Liver (tissue), 9 donors: ENCODE data around the gene ARHGAP35. TPM values are rescaled to one million over a fixed set of nuclear protein-coding genes. Genes with fewer than 3 reads are reported as not detected.

Experiments
- DNase-seq: peaks from one replicate; pipeline ENCODE4 v3.0.0-alpha.2; 2017; ENCODE audit warnings: low spot score
- H3K27ac ChIP-seq, 2 donors: one replicate each; pipeline ENCODE4 v1.7.0; 2013; ENCODE audit warnings: inconsistent platforms in 2 of 2, low read length in 2 of 2, control low read depth in 1 of 2, low read depth in 1 of 2, mild to moderate bottlenecking in 1 of 2
- H3K27me3 ChIP-seq, 4 donors: one replicate each; pipeline versions ENCODE4 v1.6.1 to v1.7.0; 2013; ENCODE audit warnings: low read length in 3 of 4, inconsistent platforms in 1 of 4, mild to moderate bottlenecking in 1 of 4, moderate library complexity in 1 of 4; ENCODE audit not compliant: control insufficient read depth in 4 of 4, insufficient read depth in 4 of 4
- H3K36me3 ChIP-seq, 4 donors: one replicate each; pipeline versions ENCODE4 v1.6.1 to v1.7.0; 2013; ENCODE audit warnings: low read length in 3 of 4, mild to moderate bottlenecking in 3 of 4, low read depth in 1 of 4, moderate library complexity in 1 of 4; ENCODE audit not compliant: control insufficient read depth in 4 of 4, insufficient read depth in 3 of 4
- H3K4me1 ChIP-seq, 4 donors: one replicate each; pipeline versions ENCODE4 v1.6.1 to v1.7.0; 2013; ENCODE audit warnings: low read length in 3 of 4, mild to moderate bottlenecking in 3 of 4, moderate library complexity in 1 of 4; ENCODE audit not compliant: control insufficient read depth in 4 of 4, insufficient read depth in 4 of 4
- H3K4me3 ChIP-seq, 3 donors: one replicate each; pipeline versions ENCODE4 v1.6.1 to v1.7.0; 2013; ENCODE audit warnings: low read length in 3 of 3, control low read depth in 1 of 3, low read depth in 1 of 3, mild to moderate bottlenecking in 1 of 3
- H3K9ac ChIP-seq, 2 donors: one replicate each; pipeline ENCODE4 v1.7.0; 2013; ENCODE audit warnings: low read length in 2 of 2, mild to moderate bottlenecking in 2 of 2, moderate library complexity in 2 of 2, control low read depth in 1 of 2, low read depth in 1 of 2
- H3K9me3 ChIP-seq, 4 donors: one replicate each; pipeline versions ENCODE4 v1.6.1 to v1.7.0; 2013; ENCODE audit warnings: low read length in 3 of 4; ENCODE audit not compliant: control insufficient read depth in 4 of 4
- CTCF ChIP-seq: fragments of 150-350 bp; IDR thresholded peaks from 2 replicates; pipeline ENCODE4 v1.5.1; 2017; ENCODE audit warnings: improper control_type of control experiment, low read depth, low read length; ENCODE audit not compliant: missing input control
- EGR1 ChIP-seq, 2 donors: IDR thresholded peaks; 2 replicates each; pipeline ENCODE4 v1.6.1; 2016 to 2018; ENCODE audit warnings: antibody characterized with exemption in 2 of 2, low read depth in 2 of 2
- FOXA1 ChIP-seq: IDR thresholded peaks from 2 replicates; pipeline ENCODE4 v1.6.1; 2016; ENCODE audit warnings: antibody characterized with exemption
- FOXA2 ChIP-seq: IDR thresholded peaks from 2 replicates; pipeline ENCODE4 v1.6.1; 2016; ENCODE audit warnings: antibody characterized with exemption
- GABPA ChIP-seq, 2 donors: IDR thresholded peaks in 1 of 2; conservative IDR thresholded peaks in 1 of 2; 2 replicates each; pipeline ENCODE4 v1.6.1; 2016; ENCODE audit warnings: antibody characterized with exemption in 2 of 2, mild to moderate bottlenecking in 1 of 2, moderate library complexity in 1 of 2
- HNF4A ChIP-seq, 2 donors: conservative IDR thresholded peaks; 2 replicates each; pipeline ENCODE4 v1.6.1; 2016; ENCODE audit warnings: antibody characterized with exemption in 2 of 2, mild to moderate bottlenecking in 2 of 2
- HNF4G ChIP-seq: IDR thresholded peaks from 2 replicates; pipeline ENCODE4 v1.6.1; 2016; ENCODE audit warnings: antibody characterized with exemption
- JUND ChIP-seq, 2 donors: IDR thresholded peaks; 2 replicates each; pipeline ENCODE4 v1.6.1; 2016; ENCODE audit warnings: antibody characterized with exemption in 2 of 2
- NR2F2 ChIP-seq: IDR thresholded peaks from 2 replicates; pipeline ENCODE4 v1.6.1; 2016; ENCODE audit warnings: antibody characterized with exemption
- RAD21 ChIP-seq, 2 donors: IDR thresholded peaks; 2 replicates each; pipeline ENCODE4 v1.6.1; 2016; ENCODE audit warnings: antibody characterized with exemption in 2 of 2, mild to moderate bottlenecking in 2 of 2
- REST ChIP-seq: IDR thresholded peaks from 2 replicates; pipeline ENCODE4 v1.6.1; 2016; ENCODE audit warnings: antibody characterized with exemption, mild to moderate bottlenecking
- RXRA ChIP-seq, 2 donors: IDR thresholded peaks; 2 replicates each; pipeline ENCODE4 v1.6.1; 2017 to 2018; ENCODE audit warnings: antibody characterized with exemption in 2 of 2, mild to moderate bottlenecking in 1 of 2
- SP1 ChIP-seq: IDR thresholded peaks from 2 replicates; pipeline ENCODE4 v1.6.1; 2018; ENCODE audit warnings: antibody characterized with exemption, mild to moderate bottlenecking
- TAF1 ChIP-seq: conservative IDR thresholded peaks from 2 replicates; pipeline ENCODE4 v1.6.1; 2016; ENCODE audit warnings: antibody characterized with exemption, mild to moderate bottlenecking
- YY1 ChIP-seq: IDR thresholded peaks from 2 replicates; pipeline ENCODE4 v1.6.1; 2016; ENCODE audit warnings: antibody characterized with exemption, mild to moderate bottlenecking
- WGBS: extraction: QIAGEN DNeasy Blood & Tissue Kit; methylation state at CpG from one replicate; pipeline ENCODE4 v1.1.7; 2013; 5-methylcytosine and 5-hydroxymethylcytosine counted together
- polyA plus RNA-seq, 2 donors: library from polyadenylated mRNA; stranded (reverse) in 1 of 2; unstranded in 1 of 2; fragments of 200-250 nt in 1 of 2; fragments of >200 nt in 1 of 2; fragmentation: Nextera tagmentation in 1 of 2; extraction: Ambion mirVana in 1 of 2; gene quantifications; one replicate each; pipeline versions ENCODE4 v1.2.1 to v1.2.3, GENCODE V29; 2013 to 2015
- total RNA-seq, 2 donors: library from RNA; depleted of rRNA; stranded (reverse); fragments of >200 nt; gene quantifications; one replicate each; pipeline ENCODE4 v1.2.3, GENCODE V29; 2014
- TF ChIP-seq, protein P1 (sequence below): IDR thresholded peaks from 2 replicates; pipeline ENCODE4 v1.6.1; 2016; ENCODE audit warnings: antibody characterized with exemption
- TF ChIP-seq, protein P2 (sequence below): IDR thresholded peaks from 2 replicates; pipeline ENCODE4 v1.6.1; 2016; ENCODE audit warnings: antibody characterized with exemption
- donor health status: healthy.
- donor health status: healthy.
- donor health status: healthy.
- donor health status: healthy.
- donor health status: healthy.

ARHGAP35 gene
- total and polyA plus RNA-seq, 4 donors, result 15.5 to 49.2 (median 21.7) TPM

- H3K9me3 ChIP-seq, result no peaks in the 10 kb centered on the region
- H3K9ac ChIP-seq, result no peak overlapping the region
- H3K27ac ChIP-seq, result no peak overlapping the region
- H3K4me1 ChIP-seq, result peaks cover 3 to 18% (median 14%) of the 10 kb centered on the region in 4 donors
- H3K4me3 ChIP-seq, result no peak overlapping the region
- TF ChIP-seq REST (no peak), RXRA (IDR thresholded peaks at IDR 0.05) (no peak), FOXA2 (no peak), GABPA (IDR thresholded peaks at IDR 0.05 in 1 of 2, conservative IDR thresholded peaks at IDR 0.05 in 1 of 2) (no peak), JUND (IDR thresholded peaks at IDR 0.05) (no peak), EGR1 (IDR thresholded peaks at IDR 0.05; ENCODE audit: low read depth in 2 of 2) (no peak), CTCF (no peak), HNF4A (conservative IDR thresholded peaks at IDR 0.05) (no peak), TAF1 (no peak), RAD21 (IDR thresholded peaks at IDR 0.05) (no peak), SP1 (no peak), HNF4G (no peak), FOXA1 (no peak), YY1 (no peak), NR2F2 (no peak)
- TF ChIP-seq, protein P1, sequence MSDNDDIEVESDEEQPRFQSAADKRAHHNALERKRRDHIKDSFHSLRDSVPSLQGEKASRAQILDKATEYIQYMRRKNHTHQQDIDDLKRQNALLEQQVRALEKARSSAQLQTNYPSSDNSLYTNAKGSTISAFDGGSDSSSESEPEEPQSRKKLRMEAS, result no peak
- TF ChIP-seq, protein P2, sequence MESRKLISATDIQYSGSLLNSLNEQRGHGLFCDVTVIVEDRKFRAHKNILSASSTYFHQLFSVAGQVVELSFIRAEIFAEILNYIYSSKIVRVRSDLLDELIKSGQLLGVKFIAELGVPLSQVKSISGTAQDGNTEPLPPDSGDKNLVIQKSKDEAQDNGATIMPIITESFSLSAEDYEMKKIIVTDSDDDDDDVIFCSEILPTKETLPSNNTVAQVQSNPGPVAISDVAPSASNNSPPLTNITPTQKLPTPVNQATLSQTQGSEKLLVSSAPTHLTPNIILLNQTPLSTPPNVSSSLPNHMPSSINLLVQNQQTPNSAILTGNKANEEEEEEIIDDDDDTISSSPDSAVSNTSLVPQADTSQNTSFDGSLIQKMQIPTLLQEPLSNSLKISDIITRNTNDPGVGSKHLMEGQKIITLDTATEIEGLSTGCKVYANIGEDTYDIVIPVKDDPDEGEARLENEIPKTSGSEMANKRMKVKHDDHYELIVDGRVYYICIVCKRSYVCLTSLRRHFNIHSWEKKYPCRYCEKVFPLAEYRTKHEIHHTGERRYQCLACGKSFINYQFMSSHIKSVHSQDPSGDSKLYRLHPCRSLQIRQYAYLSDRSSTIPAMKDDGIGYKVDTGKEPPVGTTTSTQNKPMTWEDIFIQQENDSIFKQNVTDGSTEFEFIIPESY, result no peak
- no peak for DNase-seq
- peaks cover 6 to 11% (median 8%) of the 10 kb centered on the region in 4 donors for H3K36me3 ChIP-seq
- no peaks in the 10 kb centered on the region for H3K27me3 ChIP-seq
- WGBS, result 92% methylated on average over 11 of the region's 11 CpGs
Measured at GRCh38 chr19:46847528-46847927, 13.3 kb upstream of the ARHGAP35 start.

- no peak for DNase-seq
- no peak overlapping the region for H3K27ac ChIP-seq
- H3K36me3 ChIP-seq, result peaks cover 2 to 6% (median 5%) of the 10 kb centered on the region in 4 donors
- no peaks in the 10 kb centered on the region for H3K9me3 ChIP-seq
- peaks cover 5 to 23% (median 20%) of the 10 kb centered on the region in 4 donors for H3K4me1 ChIP-seq
- H3K9ac ChIP-seq, result no peak overlapping the region
- 87% methylated on average over 2 of the region's 2 CpGs for WGBS
- no peak overlapping the region for H3K4me3 ChIP-seq
- TF ChIP-seq TAF1, result no peak
- no peak for TF ChIP-seq HNF4G
- TF ChIP-seq, protein P1, result no peak
- TF ChIP-seq REST, result no peak
- no peak for TF ChIP-seq RXRA (IDR thresholded peaks at IDR 0.05)
- TF ChIP-seq FOXA2, result no peak
- no peak for TF ChIP-seq FOXA1
- no peaks in the 10 kb centered on the region for H3K27me3 ChIP-seq
Measured at GRCh38 chr19:46848389-46848788, 12.4 kb upstream of the ARHGAP35 start.
